Neural cell (in vitro differentiated cells): ENCODE data around the gene NXF1. TPM values are rescaled to one million over a fixed set of nuclear protein-coding genes. Genes with fewer than 3 reads are reported as not detected.

Experiments
- H2AFZ ChIP-seq: fragments of 200-600, 300-800 bp; sonication (generic), shearing (Covaris generic); 2 replicates; pipeline ENCODE4 v1.6.0; 2014; ENCODE audit warnings: low read depth, mild to moderate bottlenecking, antibody characterized with exemption, low read length, moderate library complexity
- H3F3A ChIP-seq: fragments of 200-600 bp; shearing (Covaris generic); 2 replicates; pipeline ENCODE4 v1.6.1; 2016; ENCODE audit warnings: mild to moderate bottlenecking, moderate library complexity, mixed read lengths, antibody characterized with exemption, low read length; ENCODE audit not compliant: insufficient read depth, poor library complexity, severe bottlenecking
- H3K27ac ChIP-seq: fragments of 200-600, 300-800 bp; sonication (generic), shearing (Covaris generic); 2 replicates; pipeline ENCODE4 v1.5.1; 2014; ENCODE audit warnings: mild to moderate bottlenecking, low read length, moderate library complexity
- H3K27me3 ChIP-seq: fragments of 300-800, 200-600 bp; sonication (generic), shearing (Covaris generic); 2 replicates; pipeline ENCODE4 v1.6.0; 2014; ENCODE audit warnings: mild to moderate bottlenecking, low read depth, low read length, moderate library complexity; ENCODE audit not compliant: insufficient read depth
- H3K36me3 ChIP-seq: fragments of 300-800, 200-600 bp; sonication (generic), shearing (Covaris generic); 2 replicates; pipeline ENCODE4 v1.5.1; 2014; ENCODE audit warnings: mild to moderate bottlenecking, antibody characterized with exemption, low read length, moderate library complexity; ENCODE audit not compliant: insufficient read depth
- H3K4me2 ChIP-seq: fragments of 300-800, 200-600 bp; sonication (generic), shearing (Covaris generic); 2 replicates; pipeline ENCODE4 v1.6.0; 2014; ENCODE audit warnings: mild to moderate bottlenecking, low read length
- H3K4me3 ChIP-seq: fragments of 300-800, 200-600 bp; sonication (generic), shearing (Covaris generic); 2 replicates; pipeline ENCODE4 v1.5.1; 2014; ENCODE audit warnings: mild to moderate bottlenecking, low read length, moderate library complexity
- H3K79me2 ChIP-seq: fragments of 200-600 bp; shearing (Covaris generic); replicated peaks from 2 replicates; pipeline ENCODE4 v1.6.0; 2014; ENCODE audit warnings: mild to moderate bottlenecking, low read length, moderate library complexity; ENCODE audit not compliant: insufficient read depth
- H3K9ac ChIP-seq: fragments of 300-800, 200-600 bp; sonication (generic), shearing (Covaris generic); 2 replicates; pipeline ENCODE4 v1.6.1; 2016; ENCODE audit warnings: mild to moderate bottlenecking, low read length, mixed read lengths
- H3K9me2 ChIP-seq: fragments of 200-600 bp; shearing (Covaris generic); 2 replicates; pipeline ENCODE4 v1.6.1; 2016; ENCODE audit warnings: mild to moderate bottlenecking, low read length, mixed read lengths; ENCODE audit not compliant: insufficient read depth
- H3K9me3 ChIP-seq: fragments of 200-600, 300-800 bp; sonication (generic), shearing (Covaris generic); 2 replicates; pipeline ENCODE4 v1.6.1; 2016; ENCODE audit warnings: mild to moderate bottlenecking, mixed run types, low read length, moderate library complexity, mixed read lengths
- H4K20me1 ChIP-seq: fragments of 200-600 bp; shearing (Covaris generic); 2 replicates; pipeline ENCODE4 v1.6.1; 2016; ENCODE audit warnings: mild to moderate bottlenecking, mixed run types; ENCODE audit not compliant: insufficient read depth
- CTCF ChIP-seq: fragments of 450-650 bp; IDR thresholded peaks from 2 replicates; pipeline ENCODE4 v1.5.1; 2014; ENCODE audit warnings: antibody characterized with exemption, mild to moderate bottlenecking, moderate library complexity; ENCODE audit not compliant: poor library complexity, severe bottlenecking
- EP300 ChIP-seq: fragments of 450-650 bp; conservative IDR thresholded peaks from 2 replicates; pipeline ENCODE4 v1.6.1; 2014; ENCODE audit warnings: antibody characterized with exemption, mild to moderate bottlenecking, moderate library complexity; ENCODE audit not compliant: poor library complexity, severe bottlenecking
- EZH2 ChIP-seq: fragments of 200-600, 300-800 bp; shearing (Covaris generic), sonication (generic); IDR thresholded peaks from 2 replicates; pipeline ENCODE4 v1.6.1; 2014; ENCODE audit warnings: antibody characterized with exemption, low read length, borderline replicate concordance, mild to moderate bottlenecking; ENCODE audit not compliant: insufficient read depth, poor library complexity, severe bottlenecking
- MXI1 ChIP-seq: fragments of 450-650 bp; conservative IDR thresholded peaks from 2 replicates; pipeline ENCODE4 v1.6.1; 2014; ENCODE audit warnings: antibody characterized with exemption, mild to moderate bottlenecking; ENCODE audit not compliant: poor library complexity, severe bottlenecking
- POLR2AphosphoS5 ChIP-seq: IDR thresholded peaks from 2 replicates; pipeline ENCODE4 v1.6.1; 2012
- RAD21 ChIP-seq: fragments of 450-650 bp; conservative IDR thresholded peaks from 2 replicates; pipeline ENCODE4 v1.6.1; 2014; ENCODE audit warnings: antibody characterized with exemption, mild to moderate bottlenecking, moderate library complexity
- REST ChIP-seq: IDR thresholded peaks from 2 replicates; pipeline ENCODE4 v1.6.1; 2012; ENCODE audit warnings: borderline replicate concordance
- SMC3 ChIP-seq: fragments of 450-650 bp; conservative IDR thresholded peaks from 2 replicates; pipeline ENCODE4 v1.6.1; 2014; ENCODE audit warnings: antibody characterized with exemption, mild to moderate bottlenecking, moderate library complexity; ENCODE audit not compliant: poor library complexity
- TAF1 ChIP-seq: IDR thresholded peaks from 2 replicates; pipeline ENCODE4 v1.6.1; 2012; ENCODE audit warnings: low read depth
- polyA plus RNA-seq: library from polyadenylated mRNA; depleted of rRNA; stranded (reverse); fragments of >200 nt; gene quantifications from 2 replicates; pipeline ENCODE4 v1.2.3, GENCODE V29; 2014

The NXF1 gene
- polyA plus RNA-seq, 1 donor from 2014 or later, result 26.0 TPM

DNA sequence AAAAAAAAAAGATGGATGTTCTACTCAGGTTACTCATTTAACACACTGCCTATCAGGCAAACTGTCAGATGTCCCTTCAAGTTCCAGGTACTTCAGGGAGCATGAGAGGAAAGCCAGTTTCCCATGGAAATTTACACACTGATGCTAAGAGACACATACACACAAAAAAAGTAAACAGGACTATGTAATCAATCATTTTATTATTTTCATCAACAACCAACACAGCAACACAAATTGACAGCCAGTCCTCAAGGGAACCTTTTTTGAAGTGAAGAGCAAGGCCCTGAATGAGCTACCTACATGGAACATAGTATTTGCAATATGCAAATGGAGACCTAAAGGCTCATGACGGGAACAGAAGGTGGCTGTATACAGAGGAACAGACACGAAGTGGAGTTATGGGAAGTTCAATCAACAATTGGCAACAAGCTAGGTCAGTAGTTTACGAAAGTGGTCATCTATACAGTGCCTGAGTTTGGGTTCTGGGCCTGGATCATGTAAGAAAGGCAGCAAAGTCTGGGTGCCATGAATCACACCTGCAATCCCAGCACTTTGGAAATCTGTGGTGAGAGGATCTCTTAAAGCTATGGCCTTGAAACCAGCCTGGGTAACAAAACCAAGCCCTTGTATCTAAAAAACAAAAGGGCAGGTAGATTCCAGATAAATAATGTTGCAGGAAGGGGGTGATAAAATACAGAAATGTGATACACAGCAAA, 46.7 kb upstream of the NXF1 start:
- no peak overlapping the region for H3K27ac ChIP-seq
- no peak overlapping the region for H3K4me2 ChIP-seq
- no peak overlapping the region for H2AFZ ChIP-seq
- H3K36me3 ChIP-seq, result peaks cover 16% of the 10 kb centered on the region
- no peaks in the 10 kb centered on the region for H3K9me2 ChIP-seq
- TF ChIP-seq SMC3, result no peak
- no peak for TF ChIP-seq POLR2AphosphoS5
- no peaks in the 10 kb centered on the region for H3K9me3 ChIP-seq
- no peaks in the 10 kb centered on the region for H3K27me3 ChIP-seq
- H3F3A ChIP-seq, result peaks cover 10% of the 10 kb centered on the region
- no peak overlapping the region for H3K4me3 ChIP-seq
- no peaks in the 10 kb centered on the region for H4K20me1 ChIP-seq
- H3K9ac ChIP-seq, result no peak overlapping the region
- peaks cover 31% of the 10 kb centered on the region for H3K79me2 ChIP-seq

DNA sequence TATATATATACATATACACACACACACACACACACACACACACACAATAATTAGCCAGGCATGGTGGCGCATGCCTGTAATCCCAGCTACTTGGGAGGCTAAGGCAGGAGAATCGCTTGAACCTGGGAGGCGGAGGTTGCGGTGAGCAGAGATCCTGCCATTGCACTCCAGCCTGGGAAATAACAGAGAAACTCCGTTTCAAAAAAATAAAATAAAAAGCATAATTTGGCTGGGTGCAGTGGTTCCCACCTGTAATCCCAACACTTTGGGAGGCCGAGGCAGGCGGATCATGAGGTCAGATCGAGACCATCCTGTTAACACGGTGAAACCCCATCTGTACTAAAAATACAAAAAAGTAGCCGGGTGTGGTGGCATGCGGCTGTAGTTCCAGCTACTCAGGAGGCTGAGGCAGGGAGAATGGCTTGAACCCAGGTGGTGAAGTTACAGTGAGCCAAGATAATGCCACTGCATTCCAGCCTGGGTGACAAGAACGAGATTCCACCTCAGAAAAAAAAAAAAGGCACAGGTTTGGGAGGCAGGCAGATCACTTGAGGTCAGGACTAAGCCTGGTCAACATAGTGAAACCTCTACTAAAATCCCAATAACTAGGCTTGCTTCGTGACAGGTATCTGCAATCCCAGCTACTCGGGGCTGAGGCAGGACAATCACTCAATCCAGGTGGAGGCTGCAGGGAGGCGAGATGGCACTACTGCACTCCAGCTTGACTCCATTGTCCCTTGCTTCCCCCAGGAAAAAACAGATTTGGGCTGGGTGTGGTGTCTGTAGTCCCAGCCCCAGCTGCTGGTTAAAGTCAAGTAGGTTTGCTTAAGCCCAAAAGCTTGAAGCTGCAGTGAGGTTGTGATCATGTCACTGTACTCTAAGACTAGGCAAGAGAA, 45.9 kb upstream of the NXF1 start:
- no peaks in the 10 kb centered on the region for H4K20me1 ChIP-seq
- H2AFZ ChIP-seq, result no peak overlapping the region
- TF ChIP-seq RAD21, result no peak
- no peak overlapping the region for H3K27ac ChIP-seq
- H3K9me2 ChIP-seq, result no peaks in the 10 kb centered on the region
- no peaks in the 10 kb centered on the region for H3K27me3 ChIP-seq
- H3K9me3 ChIP-seq, result no peaks in the 10 kb centered on the region
- peaks cover 31% of the 10 kb centered on the region for H3K79me2 ChIP-seq
- no peak overlapping the region for H3K4me3 ChIP-seq
- H3F3A ChIP-seq, result peaks cover 10% of the 10 kb centered on the region
- H3K4me2 ChIP-seq, result no peak overlapping the region
- no peak overlapping the region for H3K9ac ChIP-seq
- H3K36me3 ChIP-seq, result peaks cover 16% of the 10 kb centered on the region

DNA sequence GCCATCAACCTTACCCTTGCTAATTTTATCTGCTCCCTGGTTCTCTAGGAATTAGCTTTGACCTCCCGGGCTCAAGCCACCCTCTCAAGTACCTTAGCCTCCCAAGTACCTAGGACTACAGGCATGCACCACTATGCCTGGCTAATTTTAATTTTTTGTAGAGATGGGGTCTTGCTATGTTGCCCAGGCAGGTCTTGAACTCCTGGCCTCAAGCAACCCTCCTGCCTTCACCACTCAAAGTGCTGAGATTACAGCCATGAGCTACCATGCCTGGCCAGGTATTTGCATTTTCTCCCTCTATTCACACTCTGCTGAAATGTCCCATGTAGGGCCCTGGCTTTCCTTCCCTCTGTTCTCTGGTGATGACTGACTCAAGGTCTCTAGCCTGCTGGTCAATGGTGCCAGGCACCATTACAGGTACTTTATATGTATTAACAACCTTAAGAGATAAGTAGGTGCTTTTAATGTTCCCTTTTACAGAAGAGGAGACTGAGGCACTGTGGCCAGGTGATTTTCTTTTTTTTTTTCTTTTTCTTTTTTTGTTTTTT, 42.6 kb upstream of the NXF1 start:
- no peak overlapping the region for H3K4me2 ChIP-seq
- H3K36me3 ChIP-seq, result peaks cover 3% of the 10 kb centered on the region
- no peaks in the 10 kb centered on the region for H4K20me1 ChIP-seq
- H3K4me3 ChIP-seq, result no peak overlapping the region
- peaks cover 3% of the 10 kb centered on the region for H3K79me2 ChIP-seq
- no peaks in the 10 kb centered on the region for H3K9me2 ChIP-seq
- no peak overlapping the region for H3K9ac ChIP-seq
- H2AFZ ChIP-seq, result no peak overlapping the region
- H3F3A ChIP-seq, result peaks cover 2% of the 10 kb centered on the region
- no peak for TF ChIP-seq REST
- no peak for TF ChIP-seq CTCF
- no peak for TF ChIP-seq MXI1
- TF ChIP-seq RAD21, result no peak
- no peak for TF ChIP-seq EP300
- TF ChIP-seq EZH2, result no peak
- TF ChIP-seq POLR2AphosphoS5, result no peak
- TF ChIP-seq TAF1, result no peak
- no peak for TF ChIP-seq SMC3
- H3K9me3 ChIP-seq, result no peaks in the 10 kb centered on the region
- no peaks in the 10 kb centered on the region for H3K27me3 ChIP-seq
- no peak overlapping the region for H3K27ac ChIP-seq
